Loucy (cell line): Measurements from ENCODE around the gene IRAK3.

ENCODE experiments used
- CTCF ChIP-seq: fragments of 200-600 bp; sonication (generic); conservative IDR thresholded peaks from 2 replicates; pipeline ENCODE4 v1.5.1; 2014; ENCODE audit warnings: mild to moderate bottlenecking, antibody characterized with exemption, low read length
- EZH2phosphoT487 ChIP-seq: fragments of 200-600 bp; IDR thresholded peaks from 2 replicates; pipeline ENCODE4 v1.6.1; 2018; ENCODE audit warnings: antibody characterized with exemption, mild to moderate bottlenecking, moderate library complexity, borderline replicate concordance

- TF ChIP-seq CTCF = no peak
- TF ChIP-seq EZH2phosphoT487 = no peak
Observed at GRCh38 chr12:66196806-66197205, 7.8 kb downstream of the IRAK3 start.
